Esophagus muscularis mucosa (tissue), 4 donors: Measurements from ENCODE around the gene CALHM5. TPM values are rescaled to one million over a fixed set of nuclear protein-coding genes. Genes with fewer than 3 reads are reported as not detected.

ENCODE experiments used
- DNase-seq: peaks from one replicate; pipeline ENCODE4 v3.0.0-alpha.2; 2017; ENCODE audit errors: extremely low spot score
- H3K27ac ChIP-seq, 4 donors: fragments of 200-600 bp; sonication (generic); replicated peaks in 1 of 4; 1 replicate in 3 of 4; 2 replicates in 1 of 4; pipeline ENCODE4 v1.5.1; 2016 to 2019; ENCODE audit warnings: mild to moderate bottlenecking in 1 of 4
- H3K27me3 ChIP-seq, 4 donors: fragments of 200-600 bp; sonication (generic); one replicate each; pipeline versions ENCODE4 v1.5.1 to v1.6.0; 2016 to 2019
- H3K36me3 ChIP-seq, 4 donors: fragments of 200-600 bp; sonication (generic); one replicate each; pipeline ENCODE4 v1.5.1; 2016 to 2019
- H3K4me1 ChIP-seq, 4 donors: fragments of 200-600 bp; sonication (generic); one replicate each; pipeline ENCODE4 v1.5.1; 2016 to 2019
- H3K4me3 ChIP-seq, 4 donors: fragments of 200-600 bp; sonication (generic); 1 replicate in 2 of 4; 2 replicates in 2 of 4; pipeline ENCODE4 v1.5.1; 2016 to 2019; ENCODE audit warnings: mild to moderate bottlenecking in 4 of 4, moderate library complexity in 1 of 4
- H3K9me3 ChIP-seq, 4 donors: fragments of 200-600 bp; sonication (generic); 1 replicate in 3 of 4; 2 replicates in 1 of 4; pipeline ENCODE4 v1.5.1; 2016 to 2019
- EP300 ChIP-seq: sonication (generic); formaldehyde crosslinking; IDR thresholded peaks from one replicate; pipeline ENCODE4 v1.6.1; 2017; ENCODE audit warnings: antibody characterized with exemption
- POLR2A ChIP-seq: fragments of 450-650 bp; IDR thresholded peaks from one replicate; pipeline ENCODE4 v1.6.1; 2017; ENCODE audit warnings: antibody characterized with exemption, moderate library complexity, mild to moderate bottlenecking, low read depth
- POLR2AphosphoS5 ChIP-seq, 2 donors: sonication (generic); formaldehyde crosslinking; IDR thresholded peaks; one replicate each; pipeline ENCODE4 v1.6.1; 2017; ENCODE audit warnings: antibody characterized with exemption in 2 of 2
- WGBS: methylation state at CpG from one replicate; pipeline ENCODE4 v1.1.5; 2018; 5-methylcytosine and 5-hydroxymethylcytosine counted together
- intact Hi-C: fragments of 100-400 bp; cut with DNase I; formaldehyde crosslinking; loops from one replicate; pipeline ENCODE4 v1.15.1; 2023
- total RNA-seq, 4 donors: library from RNA; depleted of rRNA; stranded (reverse); fragments of >200 nt; gene quantifications; one replicate each; pipeline versions ENCODE4 v1.1.0 to v1.2.1, GENCODE V29; 2016
- TF ChIP-seq, protein P1 (sequence below), 3 experiments: fragments of 200-600 bp in 2 of 3; fragments of 450-650 bp in 1 of 3; sonication (generic) in 2 of 3; IDR thresholded peaks; one replicate each; pipeline ENCODE4 v1.5.1; 2017 to 2019; ENCODE audit warnings: antibody characterized with exemption in 3 of 3, mild to moderate bottlenecking in 2 of 3, moderate library complexity in 1 of 3

The CALHM5 gene
- total RNA-seq, 4 donors from 2014 or later: 2.0 to 4.2 (median 3.3) TPM

DNA sequence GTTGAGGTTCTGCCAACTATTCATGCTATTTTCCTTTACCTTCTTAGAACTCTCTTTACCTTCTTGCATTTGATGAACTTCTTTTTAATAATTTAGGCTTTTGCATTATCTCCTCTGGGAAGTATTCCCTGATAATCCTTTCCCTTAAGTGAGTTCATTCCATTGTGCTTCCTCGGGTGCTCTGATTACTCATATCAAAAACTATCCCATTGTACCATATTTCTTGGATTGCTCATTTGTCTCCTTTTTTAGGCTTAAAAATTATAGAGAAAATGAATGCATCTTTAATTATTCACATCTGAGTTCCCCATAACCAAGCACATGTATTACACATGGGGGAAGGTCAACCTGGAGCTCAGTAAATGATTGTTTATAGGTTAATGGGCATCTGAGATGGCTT is 44.6 kb downstream of the CALHM5 start:
- no peaks in the 10 kb centered on the region for H3K36me3 ChIP-seq
- TF ChIP-seq EP300: no peak
- no peak for TF ChIP-seq POLR2AphosphoS5 (IDR thresholded peaks at IDR 0.05)
- no peak for TF ChIP-seq POLR2A
- TF ChIP-seq, protein P1, sequence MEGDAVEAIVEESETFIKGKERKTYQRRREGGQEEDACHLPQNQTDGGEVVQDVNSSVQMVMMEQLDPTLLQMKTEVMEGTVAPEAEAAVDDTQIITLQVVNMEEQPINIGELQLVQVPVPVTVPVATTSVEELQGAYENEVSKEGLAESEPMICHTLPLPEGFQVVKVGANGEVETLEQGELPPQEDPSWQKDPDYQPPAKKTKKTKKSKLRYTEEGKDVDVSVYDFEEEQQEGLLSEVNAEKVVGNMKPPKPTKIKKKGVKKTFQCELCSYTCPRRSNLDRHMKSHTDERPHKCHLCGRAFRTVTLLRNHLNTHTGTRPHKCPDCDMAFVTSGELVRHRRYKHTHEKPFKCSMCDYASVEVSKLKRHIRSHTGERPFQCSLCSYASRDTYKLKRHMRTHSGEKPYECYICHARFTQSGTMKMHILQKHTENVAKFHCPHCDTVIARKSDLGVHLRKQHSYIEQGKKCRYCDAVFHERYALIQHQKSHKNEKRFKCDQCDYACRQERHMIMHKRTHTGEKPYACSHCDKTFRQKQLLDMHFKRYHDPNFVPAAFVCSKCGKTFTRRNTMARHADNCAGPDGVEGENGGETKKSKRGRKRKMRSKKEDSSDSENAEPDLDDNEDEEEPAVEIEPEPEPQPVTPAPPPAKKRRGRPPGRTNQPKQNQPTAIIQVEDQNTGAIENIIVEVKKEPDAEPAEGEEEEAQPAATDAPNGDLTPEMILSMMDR (IDR thresholded peaks at IDR 0.05): no peak
- WGBS: 62% methylated on average over 1 of the region's 1 CpG
- no peak for DNase-seq
- H3K27ac ChIP-seq: no peak overlapping the region
- intact Hi-C loops: no loop called here
- H3K4me3 ChIP-seq: no peak overlapping the region
- no peaks in the 10 kb centered on the region for H3K9me3 ChIP-seq
- no peaks in the 10 kb centered on the region for H3K27me3 ChIP-seq
- peaks cover 3 to 5% (median 5%) of the 10 kb centered on the region in 4 donors for H3K4me1 ChIP-seq

DNA sequence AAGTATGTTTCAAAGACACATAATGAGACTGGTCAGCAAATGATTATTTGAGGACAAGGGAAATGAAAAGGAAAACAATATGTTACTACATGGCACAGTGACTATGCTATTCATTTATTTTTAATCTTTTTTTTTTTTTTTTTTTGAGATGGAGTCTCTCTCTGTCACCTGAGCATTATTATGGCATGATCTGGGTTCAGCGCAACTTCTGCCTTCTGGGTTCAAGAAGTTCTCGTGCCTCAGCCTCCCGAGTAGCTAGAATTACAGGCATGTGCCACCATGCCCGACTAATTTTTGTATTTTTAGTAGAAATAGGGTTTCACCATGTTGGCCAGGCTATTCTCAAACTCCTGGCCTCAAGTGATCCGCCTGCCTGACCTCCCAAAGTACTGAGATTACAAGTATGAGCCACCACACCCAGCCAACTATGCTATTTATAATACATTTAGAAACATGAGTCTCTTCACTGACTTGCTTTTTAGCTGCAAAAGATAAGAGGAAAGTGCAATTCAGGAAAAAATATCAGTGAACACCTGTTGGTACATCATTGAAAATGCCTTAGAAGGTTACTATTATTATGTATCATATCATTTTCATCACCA is 45.5 kb downstream of the CALHM5 start:
- Histone ChIP-seq H3K27ac (no peak overlapping the region), H3K4me3 (no peak overlapping the region), H3K4me1 (peaks cover 3 to 12% (median 5%) of the 10 kb centered on the region in 4 donors), H3K9me3 (no peaks in the 10 kb centered on the region), H3K27me3 (no peaks in the 10 kb centered on the region), H3K36me3 (no peaks in the 10 kb centered on the region)
- DNase-seq: no peak
- no peak for TF ChIP-seq EP300
- no peak for TF ChIP-seq POLR2AphosphoS5 (IDR thresholded peaks at IDR 0.05)
- TF ChIP-seq, protein P1 (IDR thresholded peaks at IDR 0.05): no peak
- no peak for TF ChIP-seq POLR2A
- intact Hi-C loops: no loop called here
- WGBS: 86% methylated on average over 5 of the region's 5 CpGs

DNA sequence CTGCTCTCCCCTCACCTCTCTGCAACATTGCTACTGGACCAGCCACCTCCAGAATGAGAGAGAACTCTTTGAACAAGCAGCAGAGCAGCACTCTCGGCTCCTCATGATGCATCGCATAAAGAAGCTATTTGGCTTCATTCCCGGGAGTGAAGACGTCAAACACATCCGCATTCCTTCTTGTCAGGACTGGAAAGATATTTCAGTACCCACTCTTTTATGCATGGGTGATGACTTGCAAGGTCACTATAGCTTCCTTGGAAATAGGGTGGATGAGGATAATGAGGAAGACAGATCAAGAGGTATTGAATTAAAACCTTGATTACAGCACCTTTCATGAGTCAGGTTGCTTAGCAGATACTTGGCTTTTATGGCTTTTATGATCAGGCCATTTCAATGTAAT is 46.5 kb downstream of the CALHM5 start:
- H3K4me1 ChIP-seq: peaks cover 3 to 12% (median 5%) of the 10 kb centered on the region in 4 donors
- TF ChIP-seq EP300: no peak
- peak; percentile 9 to 50 for TF ChIP-seq POLR2AphosphoS5 (IDR thresholded peaks at IDR 0.05)
- TF ChIP-seq, protein P1 (IDR thresholded peaks at IDR 0.05): no peak
- no peak overlapping the region for H3K4me3 ChIP-seq
- no peak overlapping the region for H3K27ac ChIP-seq
- DNase-seq: no peak
- no peaks in the 10 kb centered on the region for H3K9me3 ChIP-seq
- 23% methylated on average over 5 of the region's 5 CpGs for WGBS
- no peaks in the 10 kb centered on the region for H3K27me3 ChIP-seq
- intact Hi-C loops: no loop called here
- no peaks in the 10 kb centered on the region for H3K36me3 ChIP-seq

DNA sequence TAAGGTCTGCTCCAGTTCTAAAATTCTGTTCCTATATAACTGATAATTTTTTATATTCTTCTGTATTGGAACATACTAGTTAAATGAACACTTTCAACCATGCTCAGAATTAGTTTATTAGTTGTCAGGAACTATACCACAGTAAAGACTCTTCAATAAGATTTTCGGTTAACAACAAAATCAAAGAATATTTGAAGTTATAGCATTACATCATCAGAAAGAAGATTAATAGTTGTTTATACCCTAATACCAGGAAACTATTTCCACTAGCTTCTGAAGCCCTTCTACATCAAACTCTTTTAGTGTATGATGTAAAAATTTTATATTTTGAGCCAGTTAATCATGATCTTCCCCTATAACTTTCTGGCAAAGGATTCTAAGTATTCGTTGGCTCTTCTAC is 48.7 kb downstream of the CALHM5 start:
- Histone ChIP-seq H3K4me3 (no peak overlapping the region), H3K9me3 (no peaks in the 10 kb centered on the region), H3K27ac (no peak overlapping the region), H3K27me3 (no peaks in the 10 kb centered on the region), H3K36me3 (no peaks in the 10 kb centered on the region), H3K4me1 (peaks cover 3 to 25% (median 10%) of the 10 kb centered on the region in 4 donors)
- intact Hi-C loops: loop anchor here (2.0 to 10.0 kb wide), 2 partner anchors 23 to 275 kb away; no protein-coding TSS in a partner anchor
- TF ChIP-seq EP300 (no peak), POLR2A (no peak), POLR2AphosphoS5 (IDR thresholded peaks at IDR 0.05) (no peak)
- TF ChIP-seq, protein P1 (IDR thresholded peaks at IDR 0.05): no peak
- no peak for DNase-seq
- WGBS: 71% methylated on average over 2 of the region's 2 CpGs
